GM15510 (cell line): Measurements from ENCODE around the gene FXYD6.

Experiments used
- POLR2A ChIP-seq: IDR thresholded peaks from 3 replicates; pipeline ENCODE4 v1.6.1; 2011; ENCODE audit warnings: borderline replicate concordance; ENCODE audit not compliant: insufficient read length; ENCODE audit errors: extremely low read depth

The FXYD6 gene

GRCh38 chr11:117905524-117905923 is 29.1 kb upstream of the FXYD6 start:
- TF ChIP-seq POLR2A = no peak

GRCh38 chr11:117903505-117904382 is 27.3 kb upstream of the FXYD6 start:
- no peak for TF ChIP-seq POLR2A

GRCh38 chr11:117902001-117902845 is 25.8 kb upstream of the FXYD6 start:
- TF ChIP-seq POLR2A = no peak

DNA sequence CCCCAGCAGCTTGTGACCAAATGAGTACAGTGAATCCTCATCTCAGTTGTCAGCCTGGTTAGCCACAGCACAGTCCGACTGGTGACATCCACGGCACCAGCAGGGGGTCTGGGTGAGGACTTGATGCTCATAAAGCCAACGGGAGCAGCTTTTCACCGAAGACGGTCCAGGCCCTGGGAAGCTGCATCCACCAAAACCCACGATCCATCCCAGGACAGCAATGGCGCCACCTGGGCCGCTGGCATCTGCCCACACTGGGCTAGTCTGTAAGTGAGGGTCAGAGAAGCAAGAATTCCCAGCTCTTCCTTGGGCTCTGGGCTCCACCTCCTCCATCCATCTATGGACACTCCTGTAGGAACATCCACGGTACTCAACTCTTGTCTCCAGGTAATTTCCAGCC is 25.1 kb upstream of the FXYD6 start:
- no peak for TF ChIP-seq POLR2A

DNA sequence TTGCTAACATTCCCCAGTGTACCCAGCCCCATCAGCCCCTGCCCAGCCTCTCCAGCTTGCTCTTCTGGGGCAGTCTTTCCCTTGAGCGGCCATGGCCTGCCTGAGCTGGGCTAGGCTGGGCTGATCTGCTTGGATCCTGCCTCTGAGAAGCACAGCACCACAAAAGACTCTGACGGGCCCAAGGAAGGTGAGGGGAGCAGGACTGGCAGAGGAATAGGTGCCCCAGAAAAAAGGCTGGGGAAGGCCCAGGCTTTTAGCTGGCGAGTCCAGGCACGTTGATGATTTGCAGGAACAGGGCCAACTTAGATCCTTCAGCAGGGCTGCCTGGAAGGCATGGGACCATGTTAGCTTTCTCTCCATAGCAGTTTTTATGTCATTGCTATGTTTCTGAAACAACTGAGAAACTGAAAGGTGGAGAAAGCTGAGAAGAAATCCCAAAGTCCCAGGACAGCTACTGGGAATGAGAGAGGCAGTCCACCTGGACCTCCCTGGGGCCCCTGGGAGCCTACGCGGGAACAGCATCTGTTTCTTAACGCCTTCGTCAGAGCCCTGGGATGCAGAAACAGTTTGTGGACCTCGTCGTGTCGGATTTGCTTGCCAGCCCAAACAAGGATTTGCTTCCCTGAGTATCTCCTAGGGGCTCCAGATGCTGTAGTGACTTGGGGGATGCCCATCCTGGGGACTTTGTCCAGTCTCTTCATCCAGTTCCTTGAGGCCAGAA is 24.4 kb upstream of the FXYD6 start:
- TF ChIP-seq POLR2A = no peak

DNA sequence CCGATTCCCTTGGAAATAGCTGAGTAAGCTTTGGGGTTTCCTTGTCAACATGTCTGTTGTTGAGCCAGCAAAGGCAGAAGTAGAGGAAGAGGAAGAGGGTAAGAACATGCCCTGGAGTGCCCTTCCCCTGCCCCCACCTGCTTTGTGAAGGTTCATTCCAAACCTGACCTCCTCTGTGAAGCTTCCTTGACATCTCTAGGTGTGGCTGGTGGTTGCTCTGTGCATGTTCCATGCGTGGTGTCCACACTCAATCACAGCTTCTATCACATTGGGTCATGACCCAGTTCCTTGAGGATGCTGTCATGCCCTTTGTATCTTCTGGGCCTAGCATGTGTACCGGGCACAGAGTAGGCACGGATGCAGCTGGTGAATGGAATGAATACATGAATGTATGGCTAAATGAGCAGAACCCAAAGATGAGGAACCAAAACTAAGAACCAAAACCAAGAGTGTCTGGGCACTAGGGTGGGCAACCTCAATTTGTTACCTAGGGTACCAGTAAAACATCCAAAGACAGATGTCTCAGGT is 23.7 kb upstream of the FXYD6 start:
- TF ChIP-seq POLR2A = no peak

- no peak for TF ChIP-seq POLR2A
Measured at GRCh38 chr11:117898059-117898458, 21.6 kb upstream of the FXYD6 start.

DNA sequence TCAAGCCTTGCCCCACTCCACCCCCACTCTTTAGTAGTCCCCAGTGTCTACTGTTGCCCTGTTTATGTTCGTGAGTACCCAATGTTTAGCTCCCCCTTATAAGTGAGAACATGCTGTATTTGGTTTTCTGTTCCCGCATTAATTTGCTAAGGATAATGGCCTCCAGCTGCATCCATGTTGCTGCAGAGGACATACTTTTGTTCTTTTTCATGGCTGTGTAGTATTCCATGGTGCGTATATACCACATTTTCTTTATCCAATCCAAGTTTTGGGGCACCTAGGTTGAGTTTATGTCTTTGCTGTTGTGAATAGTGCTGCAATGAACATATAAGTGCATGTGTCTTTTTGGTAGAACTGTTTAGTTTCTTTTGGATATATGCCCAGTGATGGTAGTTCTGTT is 16.2 kb upstream of the FXYD6 start:
- TF ChIP-seq POLR2A = no peak

- no peak for TF ChIP-seq POLR2A
Measured at GRCh38 chr11:117891362-117891761, 14.9 kb upstream of the FXYD6 start.

- TF ChIP-seq POLR2A = no peak
Measured at GRCh38 chr11:117888139-117888566, 11.7 kb upstream of the FXYD6 start.

GRCh38 chr11:117887431-117888138 is 11.1 kb upstream of the FXYD6 start:
- no peak for TF ChIP-seq POLR2A

- TF ChIP-seq POLR2A = no peak
Measured at GRCh38 chr11:117885777-117886176, 9.3 kb upstream of the FXYD6 start.

DNA sequence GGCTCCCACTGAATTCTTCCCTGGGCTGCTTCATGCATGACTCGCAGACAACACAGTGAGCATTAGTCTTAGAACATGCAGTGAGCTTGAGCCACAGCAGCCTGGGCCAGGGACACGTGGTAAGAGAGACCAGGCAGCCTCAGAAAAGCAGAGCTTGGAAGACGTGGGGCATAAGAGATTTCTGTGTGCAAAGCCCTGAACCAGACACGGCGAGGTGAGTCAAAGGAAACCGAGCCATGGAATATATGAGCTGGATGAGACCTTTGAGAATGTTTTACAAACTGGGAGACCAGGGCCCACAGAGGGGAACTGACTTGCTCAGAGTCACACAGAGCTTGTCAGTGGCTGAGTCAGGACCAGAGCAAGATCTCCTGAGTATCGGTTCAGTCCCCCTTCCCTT is 8.5 kb upstream of the FXYD6 start:
- no peak for TF ChIP-seq POLR2A

DNA sequence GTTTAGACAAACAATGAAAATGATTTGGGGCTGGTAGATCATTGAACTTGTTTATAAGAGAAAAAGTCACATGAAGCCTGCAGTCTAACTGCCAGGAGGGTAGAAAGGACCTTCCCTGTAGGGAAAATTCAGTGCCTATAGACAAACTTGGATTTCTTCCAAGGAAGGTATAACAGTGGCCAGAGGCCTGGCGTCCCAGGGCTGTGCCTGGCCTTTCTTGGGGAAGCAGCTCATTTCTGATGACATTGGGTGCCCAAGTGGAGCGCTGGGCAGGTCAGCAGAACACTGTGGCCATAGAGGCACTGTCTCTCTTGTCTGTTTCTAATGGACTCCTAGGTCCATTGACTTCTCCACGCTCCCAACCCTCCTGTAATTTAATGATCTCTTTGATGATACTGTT is 6.6 kb upstream of the FXYD6 start:
- no peak for TF ChIP-seq POLR2A

DNA sequence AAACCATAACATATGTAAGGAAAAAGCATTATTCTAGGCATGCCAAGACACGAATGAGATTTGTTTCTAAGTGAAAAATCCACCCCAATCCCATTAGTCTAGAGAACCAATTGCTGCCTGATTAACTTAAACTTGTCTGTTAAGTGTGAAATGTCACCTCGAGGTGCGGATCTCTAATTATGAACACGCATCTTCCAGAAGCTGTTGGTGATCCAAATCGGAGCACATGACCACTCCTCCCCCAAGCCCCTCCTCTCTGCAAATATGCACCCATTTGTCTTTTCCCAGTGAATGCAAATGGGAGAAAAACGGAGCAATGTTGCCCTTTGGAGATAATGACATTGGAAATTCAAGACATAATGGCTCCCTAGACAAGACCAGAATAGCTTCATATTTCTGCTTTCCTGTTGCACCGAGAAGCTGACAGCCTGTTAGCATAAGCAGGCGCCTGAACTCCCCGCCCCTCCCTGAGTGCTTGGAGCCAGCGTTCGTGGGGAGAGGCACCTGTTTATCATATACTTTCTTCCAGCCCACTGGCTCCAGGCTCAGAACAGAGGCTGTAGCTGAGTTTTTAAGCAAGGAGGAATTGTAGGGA is 6.0 kb upstream of the FXYD6 start:
- TF ChIP-seq POLR2A = no peak

DNA sequence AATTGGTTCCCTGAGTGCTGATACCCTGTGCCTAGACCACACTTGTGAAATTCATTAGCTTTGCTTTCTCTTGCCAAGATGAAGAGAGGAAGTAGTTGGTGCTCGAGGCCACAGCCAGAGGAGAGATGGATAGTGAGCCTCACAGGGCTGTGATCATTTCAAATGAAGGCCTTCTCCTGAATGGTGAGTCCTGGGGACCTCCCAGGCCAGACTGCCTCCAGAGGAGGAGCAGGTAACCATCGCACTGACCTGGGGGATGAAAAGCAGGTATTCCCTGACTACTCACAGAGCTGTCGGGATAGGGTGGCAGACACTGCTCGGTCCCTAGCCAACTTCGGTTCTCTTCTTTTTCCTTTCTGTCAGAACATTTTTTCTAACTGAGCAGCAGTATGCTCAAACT is 4.8 kb upstream of the FXYD6 start:
- no peak for TF ChIP-seq POLR2A
